Occipital lobe (tissue), 2 donors: Measurements from ENCODE around the gene FGF9. TPM values are rescaled to one million over a fixed set of nuclear protein-coding genes. Genes with fewer than 3 reads are reported as not detected.

Experiments used
- DNase-seq: peaks from one replicate; lab custom pipeline; 2025; lab: John Stamatoyannopoulos, UW
- total RNA-seq: library from RNA; depleted of rRNA; stranded (reverse); fragments of >200 nt; gene quantifications from one replicate; pipeline ENCODE4 v1.2.3, GENCODE V29; 2014

FGF9 gene
- total RNA-seq, 1 donor from 2014 or later, result 16.1 TPM

DNA sequence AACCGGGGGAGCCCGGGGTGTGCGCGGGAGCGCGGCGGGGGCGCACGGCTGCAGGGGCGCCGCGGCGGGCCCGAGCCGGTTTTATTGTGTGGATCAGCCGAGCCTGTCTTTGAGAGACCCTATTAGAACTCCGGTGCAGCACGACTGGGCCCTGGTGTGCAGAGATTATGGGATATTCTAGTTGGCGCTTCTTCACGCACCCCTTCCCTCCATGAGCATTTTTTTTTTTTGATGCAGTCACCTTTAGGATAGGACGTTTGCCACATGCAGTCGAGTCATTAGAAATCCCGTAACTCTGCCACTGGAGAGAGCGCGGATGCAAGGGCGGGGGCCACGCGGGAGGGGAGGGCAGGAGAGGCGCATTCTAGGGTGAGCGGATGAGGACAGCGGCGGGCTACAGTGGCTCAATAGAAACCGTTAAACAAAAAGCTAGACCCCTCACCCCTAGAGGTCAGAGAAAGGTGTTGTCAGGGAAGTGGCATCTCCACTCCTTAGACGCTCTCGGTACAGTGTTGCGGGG lies 3.7 kb downstream of the FGF9 start:
- DNase-seq, result peak; percentile 34

DNA sequence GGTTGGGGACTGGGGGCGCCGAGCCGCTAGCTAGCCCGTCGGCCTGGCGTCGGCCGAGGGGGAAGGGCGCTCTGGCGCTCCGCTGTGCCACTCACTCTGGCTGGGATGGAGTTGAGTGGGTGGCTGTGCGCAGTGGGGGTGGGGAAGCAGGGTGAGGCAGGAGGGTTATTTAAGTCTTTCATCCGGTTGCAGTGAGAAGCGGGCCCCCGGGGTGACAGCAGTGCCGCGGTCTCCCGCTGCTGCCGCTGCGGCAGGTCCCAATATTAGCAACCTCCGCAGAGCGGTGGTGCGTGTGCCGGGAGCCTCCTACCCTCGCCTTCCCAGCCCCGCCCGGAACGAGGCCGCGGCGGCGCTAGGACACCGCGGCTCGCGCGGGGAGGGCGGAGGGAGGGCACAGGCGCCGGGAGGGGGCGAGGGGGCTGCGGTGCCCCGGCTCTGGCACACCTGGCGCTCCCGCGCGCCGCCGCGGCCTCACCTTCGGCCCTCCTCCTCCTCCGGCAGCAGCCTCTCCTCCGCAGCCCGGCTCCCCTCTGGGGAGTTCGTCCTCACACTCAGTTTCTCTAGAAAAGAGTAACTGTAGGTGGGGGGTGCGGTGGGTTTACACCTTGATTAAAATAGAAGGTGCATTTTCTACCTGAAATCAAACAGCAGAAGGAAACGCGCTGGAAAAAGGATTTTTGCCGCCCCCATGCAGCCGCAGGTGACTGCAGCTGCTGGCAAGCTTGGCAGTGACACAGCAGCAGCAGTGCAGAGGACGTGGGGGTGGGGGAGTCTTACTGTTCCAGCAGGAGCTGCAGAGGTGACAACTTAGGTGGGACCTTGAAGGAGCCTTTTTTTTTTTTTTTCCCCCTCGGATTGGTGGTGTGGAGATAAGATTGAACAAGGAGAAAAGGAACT lies 4.5 kb downstream of the FGF9 start:
- DNase-seq, result peak; percentile 56

DNA sequence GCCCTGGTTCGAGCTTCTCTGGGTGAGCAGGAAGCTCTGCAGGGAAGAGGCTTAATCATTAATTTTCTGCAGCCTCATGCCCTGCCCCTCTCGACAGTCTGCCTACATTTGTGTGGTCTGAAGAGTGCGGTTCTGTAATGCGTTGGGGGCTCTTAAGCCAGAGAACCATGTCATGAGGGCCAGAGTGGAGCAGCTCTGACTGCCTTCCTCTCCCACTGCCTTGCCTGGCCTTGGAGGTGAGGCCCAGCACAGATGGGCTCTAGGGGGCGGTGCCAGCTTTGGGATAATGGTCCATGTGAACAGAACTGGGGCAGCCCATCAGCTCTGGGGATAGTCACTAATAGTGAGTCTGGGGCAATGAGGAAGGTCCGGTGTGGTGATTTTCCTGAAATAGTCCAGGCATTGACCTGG lies 5.7 kb downstream of the FGF9 start:
- DNase-seq, result no peak

GRCh38 chr13:21677075-21677623 lies 6.3 kb downstream of the FGF9 start:
- DNase-seq, result no peak

- DNase-seq, result no peak
Observed at GRCh38 chr13:21683034-21683733, 12.3 kb downstream of the FGF9 start.

- no peak for DNase-seq
Observed at GRCh38 chr13:21684576-21684975, 13.7 kb downstream of the FGF9 start.

DNA sequence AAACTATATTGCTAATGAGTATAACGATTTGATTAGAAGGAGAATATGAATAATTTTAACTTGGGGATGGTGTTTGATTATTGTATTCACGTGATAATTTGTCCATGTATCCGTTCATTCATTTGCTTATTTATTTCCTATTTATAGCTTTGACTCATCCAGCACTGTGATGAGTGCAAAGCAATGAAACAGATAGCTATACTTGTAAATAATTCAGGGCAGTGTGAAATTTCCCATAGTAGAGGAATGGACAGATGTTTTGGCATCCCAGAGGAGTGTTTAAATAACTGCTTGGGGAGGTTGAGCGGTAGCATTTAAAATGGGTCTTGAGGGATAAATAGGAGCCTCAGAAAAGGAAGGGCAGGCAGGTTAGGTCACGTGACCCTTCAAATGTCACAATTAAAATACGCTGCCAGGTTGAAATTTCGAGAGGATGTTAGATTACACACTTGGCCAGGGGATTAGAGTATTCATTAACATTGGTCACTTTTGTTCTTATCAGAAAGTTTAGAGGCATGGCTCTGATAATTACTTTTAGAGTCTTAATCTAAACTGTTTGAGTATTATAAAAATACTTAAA lies 14.7 kb downstream of the FGF9 start:
- no peak for DNase-seq

GRCh38 chr13:21686751-21687391 lies 16.0 kb downstream of the FGF9 start:
- no peak for DNase-seq

DNA sequence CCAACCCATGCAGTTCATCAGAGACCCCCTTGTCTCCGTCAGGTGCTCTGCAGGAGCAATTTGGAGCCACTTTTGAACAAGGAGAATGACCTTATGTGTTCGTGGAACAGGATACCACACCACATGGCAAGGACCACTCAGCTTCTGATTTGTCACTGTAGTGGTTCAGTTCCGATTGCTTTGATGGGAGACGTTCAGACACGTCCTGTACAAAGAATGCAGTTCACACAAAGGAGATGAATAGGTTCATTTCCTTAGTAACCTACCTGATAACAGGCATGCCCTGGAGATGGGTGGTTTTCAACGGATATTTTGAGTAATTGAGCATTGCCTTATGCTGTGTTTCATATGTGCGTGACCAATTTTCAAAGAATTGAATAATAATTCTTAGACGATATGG lies 17.2 kb downstream of the FGF9 start:
- no peak for DNase-seq

- DNase-seq, result no peak
Observed at GRCh38 chr13:21689097-21689496, 18.2 kb downstream of the FGF9 start.

DNA sequence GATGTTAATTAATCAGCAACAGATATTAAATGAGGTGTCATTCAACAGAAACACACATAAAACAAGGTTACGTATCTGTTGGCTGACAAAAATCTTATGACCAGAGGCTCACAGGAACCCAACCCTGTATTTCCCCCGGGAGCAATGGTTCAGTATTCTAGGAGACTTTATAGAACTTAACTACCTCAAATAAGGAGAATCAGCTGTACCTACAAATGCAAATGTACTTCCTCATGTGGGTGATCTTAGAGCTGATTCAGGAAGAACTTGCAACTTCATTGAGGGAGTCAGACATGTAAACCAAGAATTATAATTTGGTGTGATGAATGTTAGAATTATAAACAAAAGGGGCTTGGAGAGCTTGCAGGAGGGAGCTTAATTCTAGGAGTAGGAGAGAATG lies 20.1 kb downstream of the FGF9 start:
- no peak for DNase-seq

- DNase-seq, result no peak
Observed at GRCh38 chr13:21691500-21691899, 20.6 kb downstream of the FGF9 start.

DNA sequence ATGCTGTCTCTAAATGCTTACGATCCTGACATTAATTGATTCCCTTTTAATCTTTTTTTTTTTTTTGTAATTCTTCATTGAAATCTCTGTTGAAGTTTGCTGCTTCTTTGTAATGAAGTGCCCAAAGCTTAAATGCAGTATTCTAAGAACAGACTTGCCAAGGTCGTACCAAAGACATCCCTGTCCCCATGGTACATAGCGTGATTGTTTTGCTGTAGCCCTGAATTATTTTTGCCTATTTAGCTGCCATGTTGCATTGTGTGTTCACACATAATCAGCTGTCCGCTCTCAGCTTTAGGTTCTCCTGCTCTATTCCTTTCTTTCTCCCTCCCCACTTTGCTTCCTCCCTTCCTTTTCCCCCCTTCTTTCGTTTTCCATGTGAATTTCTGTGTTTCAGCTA lies 21.1 kb downstream of the FGF9 start:
- no peak for DNase-seq

DNA sequence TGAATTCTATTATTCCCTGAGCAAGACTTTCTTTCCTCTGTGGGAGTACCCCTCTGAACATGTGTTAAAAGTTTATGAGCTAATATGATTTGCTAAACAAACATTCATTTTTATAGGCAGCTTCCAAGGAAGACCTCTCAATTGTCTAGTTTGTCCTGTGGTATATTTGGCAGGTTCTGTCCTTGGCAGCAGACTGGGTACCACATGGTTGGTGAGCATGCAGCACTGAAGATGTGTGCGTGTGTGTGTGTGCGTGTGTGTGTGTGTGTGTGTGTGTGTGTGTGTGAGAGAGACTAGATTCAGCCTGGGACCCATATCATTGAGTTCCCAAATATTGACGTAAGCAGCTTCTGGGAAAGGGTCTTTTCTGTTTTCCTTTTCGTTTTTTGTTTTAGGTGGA lies 24.0 kb downstream of the FGF9 start:
- no peak for DNase-seq

GRCh38 chr13:21695546-21695945 lies 24.7 kb downstream of the FGF9 start:
- DNase-seq, result no peak

GRCh38 chr13:21696865-21697448 lies 26.1 kb downstream of the FGF9 start:
- DNase-seq, result no peak

DNA sequence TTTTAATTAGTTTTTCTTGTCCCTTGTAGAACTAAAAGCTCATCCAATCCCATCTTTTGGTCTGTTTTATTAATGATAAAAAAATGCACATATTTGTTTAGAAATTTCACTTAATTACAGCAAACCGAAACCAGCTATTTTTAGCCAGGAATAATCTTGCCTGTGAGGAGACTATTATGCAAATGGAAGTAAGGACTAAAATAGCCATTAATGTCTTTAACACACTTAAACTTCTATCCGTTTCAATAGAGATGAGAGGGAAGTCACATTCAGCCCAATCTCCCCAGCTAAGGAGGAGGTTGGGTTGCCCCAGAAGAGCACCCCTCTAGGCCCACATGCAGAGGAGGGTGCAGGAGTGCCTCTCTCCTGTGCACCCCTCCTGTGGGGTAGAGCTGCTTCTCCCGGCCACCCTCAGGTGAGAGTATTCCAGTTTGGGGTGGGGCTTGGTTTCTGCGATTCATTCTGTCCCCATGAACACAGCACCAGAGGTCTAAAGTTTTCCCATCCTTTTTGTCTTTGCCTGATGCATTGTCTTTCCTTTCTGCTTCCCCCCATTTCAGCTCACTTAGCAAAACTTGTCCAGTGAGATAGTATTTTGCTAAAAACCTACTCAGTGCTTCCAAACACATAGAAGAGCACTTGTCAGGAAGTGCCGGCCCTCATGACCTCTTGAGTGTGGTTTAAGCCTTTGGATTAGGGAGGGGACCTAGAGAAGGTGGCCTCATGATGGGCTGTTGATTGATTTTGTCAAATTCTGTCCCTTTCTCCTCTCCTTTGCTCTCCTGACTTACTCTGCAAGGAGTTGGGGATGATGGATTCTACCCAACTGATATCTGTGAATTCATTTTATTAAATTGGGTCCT lies 28.2 kb downstream of the FGF9 start:
- DNase-seq, result no peak

GRCh38 chr13:21701460-21701859 lies 30.6 kb downstream of the FGF9 start:
- no peak for DNase-seq

DNA sequence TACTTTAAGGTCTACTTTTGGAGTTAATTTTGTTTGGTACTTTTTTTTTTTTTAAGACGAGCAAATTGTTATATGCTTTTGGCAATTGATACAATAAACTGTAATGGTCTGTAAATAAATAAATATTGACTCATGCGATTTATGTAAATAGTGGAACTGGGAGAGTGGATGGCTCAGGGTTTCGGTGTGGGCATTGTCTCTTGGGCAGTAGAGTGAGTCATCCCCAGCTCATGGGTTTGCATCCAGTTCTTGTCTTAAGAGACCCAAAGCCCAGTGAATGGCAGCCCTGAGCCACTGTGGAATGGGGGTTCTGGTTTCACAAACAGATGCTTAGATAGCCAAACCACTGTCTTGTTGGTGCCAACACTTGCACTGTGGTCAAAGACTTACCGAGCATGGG lies 33.0 kb downstream of the FGF9 start:
- DNase-seq, result no peak

GRCh38 chr13:21707586-21707985 lies 36.7 kb downstream of the FGF9 start:
- no peak for DNase-seq
